ENCODE results near the gene MYF5.

GRCh38 chr12:80676856-80677255 is 39.9 kb upstream of the MYF5 start:
- TF ChIP-seq POLR2A (IDR thresholded peaks at IDR 0.05) (no peak), CTCF (IDR thresholded peaks at IDR 0.05) (no peak)

Data from ovary (tissue), 3 donors.